GM10266 (cell line): Measurements from ENCODE around the gene FREM2.

ENCODE experiments used
- DNase-seq: peaks from one replicate; pipeline ENCODE4 v3.0.0; 2012; ENCODE audit errors: extremely low spot score
- TF ChIP-seq, protein P1 (sequence below): IDR thresholded peaks from 2 replicates; pipeline ENCODE4 v1.5.1; 2012; ENCODE audit warnings: mild to moderate bottlenecking, low read depth; ENCODE audit not compliant: control insufficient read depth, insufficient read depth; ENCODE audit errors: missing control alignments

FREM2 gene

DNA sequence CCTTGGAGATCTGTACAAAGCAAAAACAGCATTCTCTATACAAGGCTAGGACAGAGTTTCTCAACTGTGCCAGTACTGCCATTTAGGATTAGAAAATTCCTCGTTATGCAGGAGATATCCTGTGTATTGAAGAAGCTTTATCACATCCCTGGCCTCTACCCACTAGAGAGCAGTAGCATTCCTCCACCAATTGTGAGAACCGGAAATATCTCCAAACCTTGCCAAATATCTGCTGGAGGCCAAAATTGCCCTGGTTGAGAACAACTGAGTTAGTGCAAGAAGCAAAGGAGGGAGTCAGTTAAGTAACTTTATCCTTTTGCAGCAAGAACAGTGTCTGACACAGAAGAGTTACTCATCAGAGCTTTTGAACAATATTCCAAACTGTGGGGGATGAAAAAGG is 16.2 kb upstream of the FREM2 start:
- no peak for DNase-seq
- TF ChIP-seq, protein P1, sequence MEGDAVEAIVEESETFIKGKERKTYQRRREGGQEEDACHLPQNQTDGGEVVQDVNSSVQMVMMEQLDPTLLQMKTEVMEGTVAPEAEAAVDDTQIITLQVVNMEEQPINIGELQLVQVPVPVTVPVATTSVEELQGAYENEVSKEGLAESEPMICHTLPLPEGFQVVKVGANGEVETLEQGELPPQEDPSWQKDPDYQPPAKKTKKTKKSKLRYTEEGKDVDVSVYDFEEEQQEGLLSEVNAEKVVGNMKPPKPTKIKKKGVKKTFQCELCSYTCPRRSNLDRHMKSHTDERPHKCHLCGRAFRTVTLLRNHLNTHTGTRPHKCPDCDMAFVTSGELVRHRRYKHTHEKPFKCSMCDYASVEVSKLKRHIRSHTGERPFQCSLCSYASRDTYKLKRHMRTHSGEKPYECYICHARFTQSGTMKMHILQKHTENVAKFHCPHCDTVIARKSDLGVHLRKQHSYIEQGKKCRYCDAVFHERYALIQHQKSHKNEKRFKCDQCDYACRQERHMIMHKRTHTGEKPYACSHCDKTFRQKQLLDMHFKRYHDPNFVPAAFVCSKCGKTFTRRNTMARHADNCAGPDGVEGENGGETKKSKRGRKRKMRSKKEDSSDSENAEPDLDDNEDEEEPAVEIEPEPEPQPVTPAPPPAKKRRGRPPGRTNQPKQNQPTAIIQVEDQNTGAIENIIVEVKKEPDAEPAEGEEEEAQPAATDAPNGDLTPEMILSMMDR, result no peak

DNA sequence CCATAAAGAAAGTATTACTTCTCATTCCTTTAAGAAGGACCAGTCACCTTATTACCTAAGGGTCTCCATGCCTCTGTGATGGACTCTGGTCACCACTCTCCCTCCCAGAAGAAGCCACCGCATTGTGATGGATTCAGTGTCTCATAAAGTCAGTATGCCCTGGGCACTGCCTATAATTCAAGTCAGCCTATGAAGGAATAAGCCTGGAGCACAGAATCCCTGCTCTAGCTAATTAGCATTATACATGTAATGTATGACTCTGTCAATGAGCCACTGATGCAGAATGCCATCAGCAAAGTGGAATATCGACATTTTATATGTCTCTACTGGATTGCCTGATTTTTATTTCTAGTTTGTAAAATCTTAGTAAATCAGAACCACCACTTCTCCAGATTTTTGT is 14.9 kb upstream of the FREM2 start:
- DNase-seq, result no peak
- TF ChIP-seq, protein P1, result no peak

DNA sequence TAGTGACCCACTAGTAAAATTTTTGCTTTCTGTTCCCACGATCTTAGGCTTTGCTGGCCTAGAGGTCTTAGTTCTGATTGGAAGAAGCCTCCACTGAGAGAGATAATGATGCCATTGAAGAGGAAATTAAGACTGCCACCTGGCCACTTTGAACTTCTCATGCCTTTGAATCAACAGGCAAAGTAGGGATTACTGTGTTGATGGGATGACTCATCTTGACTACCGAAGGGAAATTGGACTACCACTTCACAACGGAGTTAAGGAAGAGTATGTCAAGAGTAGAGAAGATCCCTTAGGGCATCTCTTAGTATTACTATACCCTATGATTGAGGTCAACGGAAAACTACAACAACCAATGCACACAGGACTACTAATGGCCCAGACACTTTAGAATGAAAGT is 12.7 kb upstream of the FREM2 start:
- no peak for DNase-seq
- TF ChIP-seq, protein P1, result no peak

DNA sequence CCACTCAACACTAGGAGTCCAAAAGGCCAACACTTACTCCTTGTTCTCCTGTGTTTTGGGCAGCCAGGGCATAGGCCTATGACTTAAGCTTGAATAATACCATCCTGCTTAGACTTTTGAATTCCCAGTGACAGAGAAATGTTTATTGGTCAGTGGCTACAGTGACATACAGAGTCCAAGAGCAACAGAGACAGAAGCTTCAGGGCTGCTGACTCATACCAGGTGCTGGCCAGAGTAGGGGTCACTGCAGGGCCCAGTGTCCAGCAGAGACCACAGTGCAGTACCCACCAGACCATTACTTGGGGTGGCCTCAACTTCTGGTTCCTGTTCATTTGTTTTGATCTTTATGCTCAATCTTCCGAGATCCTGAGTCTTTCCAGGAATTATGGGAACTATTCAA is 6.0 kb upstream of the FREM2 start:
- TF ChIP-seq, protein P1, result no peak
- DNase-seq, result no peak

DNA sequence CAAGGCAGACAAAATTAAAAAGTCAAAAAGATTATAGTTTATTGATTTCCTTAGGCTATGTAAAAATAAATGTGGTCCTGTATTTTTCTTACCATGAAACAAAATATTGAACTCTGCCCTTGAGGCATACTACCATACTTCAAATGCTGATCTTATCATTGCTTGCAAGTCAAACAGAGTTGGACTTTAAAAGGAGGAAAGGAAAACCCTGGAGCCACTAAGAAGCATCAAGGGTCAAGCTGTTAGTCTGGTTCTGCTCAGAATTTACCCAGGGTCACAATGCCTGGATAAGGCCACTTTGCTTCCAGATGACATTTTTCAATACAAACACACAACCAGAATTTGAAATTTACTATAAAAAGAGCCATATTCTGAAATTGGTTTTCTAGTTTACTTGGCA is 2.2 kb upstream of the FREM2 start:
- TF ChIP-seq, protein P1, result no peak
- no peak for DNase-seq

DNA sequence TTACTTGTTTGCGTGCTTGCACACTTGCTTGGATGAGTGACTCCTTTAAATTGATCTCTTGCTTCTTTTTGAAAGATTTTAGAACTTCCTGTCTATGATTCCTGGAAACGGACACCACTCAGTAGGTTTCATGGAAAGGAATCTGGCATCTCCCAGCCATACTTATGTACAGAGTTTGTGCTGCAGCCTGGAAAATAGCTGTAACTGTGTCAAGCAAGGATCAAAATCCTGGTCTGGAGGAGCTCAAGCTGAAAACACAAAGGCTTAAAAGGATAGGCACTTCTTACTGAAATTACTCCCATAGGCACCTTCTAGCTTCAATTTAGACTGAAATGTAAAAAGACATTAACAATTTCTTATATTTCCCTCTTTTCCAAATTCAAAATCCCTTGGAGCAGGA is 1.4 kb upstream of the FREM2 start:
- TF ChIP-seq, protein P1, result no peak
- DNase-seq, result no peak

DNA sequence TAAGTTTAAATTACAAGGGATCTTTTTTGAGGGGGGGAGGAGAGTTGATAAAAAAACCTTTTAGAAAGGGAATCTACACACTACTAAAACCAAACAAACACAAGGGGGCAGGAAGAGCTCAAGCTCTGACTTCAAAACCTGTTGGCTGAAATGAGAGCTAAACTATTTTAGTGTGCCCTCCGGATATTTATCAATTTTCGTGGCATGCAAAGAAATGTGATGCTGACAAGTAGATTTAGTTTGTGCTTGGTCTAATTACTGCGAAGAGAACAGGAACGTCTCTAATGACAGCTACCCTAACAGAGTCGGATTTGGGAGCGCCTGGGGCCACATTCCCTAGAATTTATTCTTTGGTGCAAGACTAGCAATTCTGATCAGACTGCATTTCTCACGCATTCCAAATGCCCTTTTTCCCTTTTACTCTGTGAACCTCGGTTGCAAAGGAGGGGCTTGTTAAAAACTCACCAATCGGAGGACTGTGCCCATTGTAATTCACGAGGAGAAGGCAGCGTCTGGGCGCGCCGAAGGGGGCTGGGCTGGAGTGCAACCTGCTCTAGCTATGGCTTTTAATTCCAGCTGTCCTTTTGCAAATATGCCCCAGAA is 802 bp upstream of the FREM2 start:
- DNase-seq, result peak; percentile 23
- TF ChIP-seq, protein P1, result peak; percentile 10
